ENCODE results near the gene SDHAF3. TPM values are rescaled to one million over a fixed set of nuclear protein-coding genes. Genes with fewer than 3 reads are reported as not detected.
A peak's percentile ranks its signal among the peaks of the same experiment; 100 is the strongest.

Gene SDHAF3
- total and polyA plus RNA-seq, 2 of the 8 experiments (the other 6 are each of a cell fraction or from before 2014, with no cell fraction given), result 12.0 to 31.3 TPM

- TF ChIP-seq RFX5 (IDR thresholded peaks at IDR 0.05; ENCODE audit: borderline replicate concordance, low read depth, low read length) (no peak), CTCF (IDR thresholded peaks at IDR 0.05; ENCODE audit: control extremely low read depth in 1 of 3, insufficient read depth in 1 of 3, low read depth in 1 of 3, low read length in 3 of 3) (no peak), ATF2 (IDR thresholded peaks at IDR 0.05; ENCODE audit: low read length) (no peak)
- no peak overlapping the region for H2BK15ac ChIP-seq (ENCODE audit: low read length)
- H3K18ac ChIP-seq (ENCODE audit: extremely low read depth, low read length), result peak overlapping the region; percentile 75; the same call in 1 of the 2 replicates
- no peak overlapping the region for H2BK20ac ChIP-seq (ENCODE audit: low read length)
- H3K56ac ChIP-seq (replicated peaks; ENCODE audit: insufficient read length, low read depth, low read length), result no peak overlapping the region
- WGBS, 2 experiments (ENCODE audit: extremely low coverage in 1 of 2, insufficient coverage in 1 of 2, insufficient read length in 1 of 2, insufficient replicate concordance in 2 of 2, low coverage in 1 of 2, low lambda C conversion rate in 2 of 2, missing lambda C conversion rate in 1 of 2), result 78% methylated on average over 9 of the region's 9 CpGs; no CpG with 5 or more reads in 1 of the 2 experiments
- peak overlapping the region; percentile 4 for H4K5ac ChIP-seq (ENCODE audit: insufficient read length, low read depth, low read length)
- H3K79me1 ChIP-seq (ENCODE audit: low read depth, low read length), result no peaks in the 10 kb centered on the region
- H3K23me2 ChIP-seq (ENCODE audit: low read depth, low read length), result peaks cover 3% of the 10 kb centered on the region
- POLR2A ChIA-PET (ENCODE audit: partially characterized antibody), result interaction anchor here (0.6 to 2.4 kb wide), 9 partner anchors 9 to 627 kb away, joined by 3 to 12 read pairs (median 3); no protein-coding TSS in a partner anchor
- H3K23ac ChIP-seq (ENCODE audit: insufficient read length), result no peak overlapping the region
- peak overlapping the region; percentile 77; the same call in 1 of the 2 replicates for H4K8ac ChIP-seq (ENCODE audit: extremely low read depth, insufficient read depth, low read length)
- H2BK12ac ChIP-seq (ENCODE audit: low read depth, low read length), result no peak overlapping the region; the same call in 1 of the 2 replicates
- peaks cover 0 to 4% (median under 1%) of the 10 kb centered on the region in 4 experiments; a peak in 1 of 7 replicates for H3K4me1 ChIP-seq (replicated peaks in 1 of 4; ENCODE audit: control insufficient read depth in 3 of 4, insufficient read depth in 4 of 4, low read length in 3 of 4)
- H3K9me3 ChIP-seq (ENCODE audit: insufficient read depth in 2 of 2, low read depth in 1 of 2, low read length in 1 of 2), result no peaks in the 10 kb centered on the region
- peak overlapping the region; percentile 82 for H2AFZ ChIP-seq (ENCODE audit: low read length)
- H3K36me3 ChIP-seq (ENCODE audit: control insufficient read depth in 2 of 4, insufficient read depth in 4 of 4, low read length in 3 of 4), result no peaks in the 10 kb centered on the region
- peak overlapping the region; percentile 77 to 91 for H3K4me2 ChIP-seq (ENCODE audit: insufficient read depth in 1 of 2, low read depth in 2 of 2, low read length in 2 of 2)
- DNase-seq (ENCODE audit: low read depth in 1 of 2, low spot score in 2 of 2) (no peak), FAIRE-seq (no peak)
- H2BK5ac ChIP-seq (ENCODE audit: low read depth, low read length), result peak overlapping the region; percentile 13; the same call in 1 of the 2 replicates
- H3K4ac ChIP-seq (replicated peaks; ENCODE audit: insufficient read length, low read depth, low read length), result peak overlapping the region; percentile 1
- H3K14ac ChIP-seq (ENCODE audit: insufficient read length), result no peak overlapping the region
- no peaks in the 10 kb centered on the region for H4K20me1 ChIP-seq (replicated peaks in 1 of 2; ENCODE audit: control insufficient read depth in 1 of 2, insufficient read depth in 2 of 2, low read length in 2 of 2)
- peak overlapping the region; percentile 87 to 100 (median 98) for H3K4me3 ChIP-seq (ENCODE audit: extremely low read depth in 1 of 4, insufficient read depth in 2 of 4, low read depth in 3 of 4, low read length in 4 of 4)
- CTCF ChIA-PET (ENCODE audit: partially characterized antibody), result interaction anchor here (0.8 to 5.0 kb wide), 6 partner anchors 12 to 728 kb away, joined by 3 to 24 read pairs (median 6); no protein-coding TSS in a partner anchor
- H3K79me2 ChIP-seq (ENCODE audit: control insufficient read depth in 1 of 2, insufficient read depth in 2 of 2, low read length in 2 of 2), result peaks cover 0 to 43% of the 10 kb centered on the region in 2 experiments; a peak in 3 of 4 replicates
- no peak overlapping the region for H2BK120ac ChIP-seq (replicated peaks; ENCODE audit: low read depth, low read length)
- no peak overlapping the region for H2AK5ac ChIP-seq (ENCODE audit: low read depth, low read length)
- H3K27me3 ChIP-seq (replicated peaks in 1 of 4; ENCODE audit: control insufficient read depth in 3 of 4, extremely low read depth in 1 of 4, insufficient read depth in 3 of 4, low read length in 3 of 4), result no peaks in the 10 kb centered on the region; a peak in 1 of 7 replicates
- H4K91ac ChIP-seq (replicated peaks; ENCODE audit: insufficient read length, low read length), result no peak overlapping the region
- H3K27ac ChIP-seq (ENCODE audit: low read depth, low read length), result 0 out of 2 replicates have a peak overlapping the region, but pooled peaks have one; percentile 56
- peak overlapping the region in 3 of 4 experiments; percentile 49 to 71 (median 64); a peak in 4 of 7 replicates for H3K9ac ChIP-seq (replicated peaks in 1 of 4; ENCODE audit: extremely low read depth in 1 of 4, low read depth in 3 of 4, low read length in 3 of 4)
Observed at GRCh38 chr7:97117035-97117371, 495 bp upstream of the SDHAF3 start.

Measured in H1 (cell line).